Measurements from ENCODE around the gene HPS4.
"Not testable (repeated sequence)": the region's sequence is repeated elsewhere in the genome, so short reads cannot be mapped to it uniquely, and the experiment has no call there.

HPS4 gene

DNA sequence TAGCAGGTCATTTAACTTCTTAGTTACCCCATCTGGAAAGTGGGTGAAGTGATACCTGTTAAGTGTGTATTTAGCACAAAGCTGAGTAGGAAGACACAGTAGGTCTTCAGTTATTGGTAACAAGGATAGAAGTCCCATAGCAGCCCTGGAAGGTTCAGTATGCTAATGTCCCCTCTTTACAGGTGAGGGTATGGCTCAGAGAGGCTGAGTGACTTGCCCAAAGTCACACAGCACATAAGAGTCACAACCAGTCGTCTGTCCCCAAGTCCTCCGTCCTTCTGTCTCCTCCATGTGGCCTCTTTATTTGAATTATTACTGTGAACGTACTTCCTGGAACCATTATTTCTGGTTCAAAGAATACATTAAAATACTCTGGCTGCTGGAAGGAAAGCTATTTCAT is 44.0 kb downstream of the HPS4 start:
- DNase-seq, result no peak

DNA sequence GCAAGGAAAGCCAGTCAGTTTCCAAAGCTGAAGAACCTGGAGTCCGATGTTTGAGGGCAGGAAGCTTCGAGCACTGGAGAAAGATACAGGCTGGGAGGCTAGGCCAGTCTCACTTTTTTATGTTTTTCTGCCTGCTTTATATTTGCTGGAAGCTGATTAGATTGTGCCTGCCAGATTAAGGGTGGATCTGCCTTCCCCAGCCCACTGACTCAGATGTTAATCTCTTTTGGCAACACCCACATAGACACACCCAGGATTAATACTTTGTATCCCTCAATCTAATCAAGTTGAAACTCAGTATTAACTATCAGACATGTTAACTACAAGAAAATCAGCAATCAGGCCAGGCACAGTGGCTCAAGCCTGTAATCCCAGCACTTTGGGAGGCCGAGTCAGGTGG is 44.8 kb downstream of the HPS4 start:
- not testable (repeated sequence) for DNase-seq

DNA sequence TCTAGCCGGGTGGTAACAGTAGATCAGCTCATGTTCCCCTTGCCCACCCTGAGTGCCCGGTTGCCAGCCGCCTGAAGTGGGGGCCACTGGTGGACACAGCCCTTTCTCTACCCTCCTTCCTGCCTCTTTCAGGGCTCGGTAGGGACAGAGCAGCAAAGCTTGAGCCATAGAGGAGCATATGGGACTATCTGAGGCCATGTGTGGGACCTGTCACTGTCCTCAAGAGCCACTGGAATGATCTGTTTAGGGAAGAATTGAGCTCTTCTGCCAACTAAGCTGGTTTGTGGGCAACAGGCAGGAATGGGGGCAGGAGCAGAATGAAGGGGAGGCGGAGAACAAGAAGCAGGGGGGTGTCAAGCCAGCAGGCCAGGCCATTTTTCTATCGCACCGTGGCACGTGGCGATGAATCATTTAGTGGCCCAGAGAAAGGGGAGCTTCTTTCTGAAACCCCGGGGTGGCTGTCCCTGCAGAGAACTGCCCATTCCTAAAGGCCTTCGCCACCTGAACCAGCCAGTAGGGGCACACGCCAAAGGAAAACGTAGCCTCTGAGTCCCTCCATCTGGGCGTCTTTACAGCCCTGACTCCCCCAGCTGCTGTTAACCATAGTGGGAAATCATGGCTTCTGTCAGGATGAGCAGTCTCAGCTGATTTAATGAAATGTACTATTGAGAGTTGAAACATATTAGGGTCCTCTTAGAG is 45.7 kb downstream of the HPS4 start:
- no peak for DNase-seq

DNA sequence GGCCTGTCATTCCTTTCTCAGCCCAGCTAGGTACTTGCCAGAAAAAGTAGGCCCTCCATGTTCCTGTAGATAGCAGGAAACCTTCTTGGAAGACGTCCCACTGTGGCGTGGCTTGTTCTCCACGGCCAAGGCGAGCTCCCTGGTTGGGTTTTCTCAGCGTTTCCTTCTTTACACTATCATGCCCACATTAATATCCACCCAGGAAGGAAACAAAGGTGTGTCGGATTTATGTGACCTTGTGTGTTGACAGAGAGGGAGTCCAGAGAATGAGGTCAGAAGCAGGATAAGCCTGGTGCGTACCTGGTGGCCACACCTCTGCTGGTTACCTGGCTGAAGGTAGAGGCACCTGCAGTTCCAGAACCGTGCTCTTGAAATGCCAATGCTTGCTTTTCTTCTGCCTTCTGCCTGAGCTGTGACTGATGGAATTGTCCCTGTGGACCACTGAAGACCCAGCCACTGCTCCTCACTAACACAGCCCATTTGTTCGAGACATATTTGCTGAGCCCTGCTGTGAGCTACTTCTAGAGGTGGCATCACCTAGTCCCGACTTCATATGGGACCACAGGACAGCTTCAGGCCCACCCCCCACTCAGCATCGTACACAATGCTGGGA is 46.6 kb downstream of the HPS4 start:
- DNase-seq, result no peak

DNA sequence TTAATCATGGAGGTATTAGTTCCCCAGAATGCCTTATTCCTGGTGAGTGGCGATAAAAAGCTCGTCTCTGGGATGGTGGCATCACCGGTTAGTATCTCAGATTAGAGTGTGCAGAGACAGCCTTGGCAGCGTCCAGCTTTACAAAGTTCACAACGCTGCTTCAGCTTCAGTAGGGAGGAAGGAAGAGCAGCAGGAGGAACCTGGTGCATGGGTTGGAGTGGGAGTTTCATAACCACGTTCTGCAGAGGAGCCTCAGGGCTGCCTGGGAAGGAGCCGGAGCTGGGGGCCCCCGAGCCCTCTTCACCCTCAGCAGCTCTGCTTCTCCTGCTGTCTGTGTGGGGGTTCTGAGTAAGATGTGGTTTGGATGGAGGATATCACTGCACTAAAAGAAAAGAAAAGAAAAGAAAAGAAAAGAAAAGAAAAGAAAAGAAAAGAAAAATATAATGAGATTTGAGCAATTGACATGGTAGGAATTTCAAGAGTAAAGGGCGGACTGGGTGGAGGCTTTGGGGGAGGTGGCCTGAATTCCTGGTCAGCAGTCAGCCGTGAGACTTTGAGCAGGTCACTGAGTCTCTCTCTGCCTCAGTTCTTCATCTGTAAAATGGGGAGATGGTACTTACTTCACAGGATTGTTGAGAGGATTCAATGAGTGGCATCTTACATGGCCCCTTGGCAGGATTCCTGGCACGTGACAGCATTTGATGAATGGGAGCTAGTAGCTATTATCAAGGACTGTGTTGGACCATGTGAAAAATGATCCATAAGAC is 48.1 kb downstream of the HPS4 start:
- DNase-seq, result no peak

DNA sequence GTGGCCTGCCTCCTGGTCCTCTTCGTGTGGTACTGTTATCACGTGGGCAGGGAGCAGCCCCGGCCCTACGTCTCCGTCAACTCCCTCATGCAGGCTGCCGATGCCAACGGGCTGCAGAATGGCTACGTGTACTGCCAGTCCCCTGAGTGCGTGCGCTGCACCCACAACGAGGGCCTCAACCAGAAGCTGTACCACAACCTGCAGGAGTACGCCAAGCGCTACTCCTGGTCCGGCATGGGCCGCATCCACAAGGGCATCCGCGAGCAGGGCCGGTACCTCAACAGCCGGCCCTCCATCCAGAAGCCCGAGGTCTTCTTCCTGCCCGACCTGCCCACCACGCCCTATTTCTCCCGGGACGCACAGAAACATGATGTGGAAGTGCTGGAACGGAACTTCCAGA is 49.8 kb downstream of the HPS4 start:
- no peak for DNase-seq

DNA sequence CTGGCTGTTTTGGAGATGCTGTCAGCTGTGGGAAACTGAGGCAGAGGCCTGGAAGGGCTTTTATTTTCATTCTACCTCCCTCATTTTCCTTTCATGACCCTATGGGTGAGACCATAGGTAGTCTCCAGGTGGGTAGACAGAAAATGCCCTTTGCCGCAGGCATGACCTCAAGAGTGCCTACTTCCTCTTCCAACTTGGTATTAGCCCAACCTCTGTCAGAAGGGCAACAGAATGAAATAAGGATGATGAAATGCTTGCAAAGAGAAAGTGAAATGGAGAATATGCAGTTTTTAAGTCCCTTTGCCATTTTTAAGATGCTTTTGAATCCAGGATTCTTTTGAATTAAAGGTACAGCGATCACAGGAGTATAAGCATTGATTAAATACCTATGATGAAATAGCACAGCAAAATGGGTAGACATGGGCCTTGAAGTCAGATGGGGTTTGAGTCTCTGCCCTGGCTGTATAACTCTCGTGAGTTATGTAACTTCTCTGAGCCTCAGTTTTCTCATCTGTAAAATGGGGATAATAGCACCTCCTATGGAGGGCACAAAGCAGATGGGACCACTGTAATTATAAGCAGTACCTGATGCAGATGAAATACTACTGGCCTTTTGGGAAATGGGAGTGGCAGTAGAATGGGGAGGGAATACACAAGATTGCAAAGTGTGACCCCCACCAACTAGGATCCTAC is 50.8 kb downstream of the HPS4 start:
- no peak for DNase-seq

DNA sequence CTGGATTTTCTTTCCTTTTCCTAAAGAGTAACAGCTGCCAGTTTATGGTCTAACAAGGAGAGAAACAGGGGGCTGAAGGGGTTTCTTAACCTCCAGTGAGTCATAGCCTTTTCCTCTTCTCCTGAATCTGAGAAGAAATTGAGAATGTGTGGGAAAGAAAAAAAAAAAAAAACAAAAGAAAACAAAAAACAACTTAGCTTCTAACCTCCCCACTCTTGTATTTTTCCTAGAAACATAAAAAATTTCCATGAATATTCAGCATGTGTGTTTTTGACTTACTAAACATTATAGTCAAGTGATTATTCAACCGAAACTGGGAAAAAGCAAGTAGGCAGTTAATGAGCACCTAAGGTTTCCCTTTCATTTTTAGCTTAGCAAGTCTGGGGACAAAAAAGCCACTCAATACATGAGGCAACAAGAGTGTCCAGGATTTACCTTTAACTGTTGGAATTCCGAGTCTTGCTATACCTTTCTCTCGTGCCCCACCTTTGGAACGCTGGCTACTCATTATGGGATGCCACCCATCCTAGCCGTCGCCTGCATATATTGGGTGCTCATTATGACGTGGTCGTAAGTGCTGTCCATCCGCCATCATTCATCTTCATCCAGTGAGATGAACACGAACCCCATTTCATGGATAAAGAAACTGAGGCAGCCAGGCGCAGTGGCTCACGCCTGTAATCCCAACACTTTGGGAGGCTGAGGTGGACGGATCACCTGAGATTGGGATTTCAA is 52.2 kb downstream of the HPS4 start:
- DNase-seq, result no peak

DNA sequence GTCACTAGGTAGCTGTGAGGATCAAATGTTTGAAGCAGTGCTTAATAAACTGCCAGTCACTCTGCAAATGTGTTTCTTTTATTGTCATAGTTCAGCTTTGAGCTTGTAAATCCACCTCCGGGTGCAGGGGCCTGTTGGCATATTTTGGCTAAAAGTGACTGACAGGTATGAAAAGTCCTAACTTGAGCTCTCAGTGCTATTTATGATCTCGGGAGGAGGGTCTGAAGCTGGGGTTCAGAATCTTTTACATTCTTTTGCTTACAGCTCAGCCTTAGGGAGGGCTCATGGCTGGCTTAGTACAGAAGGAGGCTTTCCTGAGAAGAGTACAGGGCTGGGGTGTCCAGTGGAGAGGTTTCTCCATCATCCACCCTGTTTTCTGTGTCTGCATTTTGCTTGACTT is 53.0 kb downstream of the HPS4 start:
- DNase-seq, result no peak

DNA sequence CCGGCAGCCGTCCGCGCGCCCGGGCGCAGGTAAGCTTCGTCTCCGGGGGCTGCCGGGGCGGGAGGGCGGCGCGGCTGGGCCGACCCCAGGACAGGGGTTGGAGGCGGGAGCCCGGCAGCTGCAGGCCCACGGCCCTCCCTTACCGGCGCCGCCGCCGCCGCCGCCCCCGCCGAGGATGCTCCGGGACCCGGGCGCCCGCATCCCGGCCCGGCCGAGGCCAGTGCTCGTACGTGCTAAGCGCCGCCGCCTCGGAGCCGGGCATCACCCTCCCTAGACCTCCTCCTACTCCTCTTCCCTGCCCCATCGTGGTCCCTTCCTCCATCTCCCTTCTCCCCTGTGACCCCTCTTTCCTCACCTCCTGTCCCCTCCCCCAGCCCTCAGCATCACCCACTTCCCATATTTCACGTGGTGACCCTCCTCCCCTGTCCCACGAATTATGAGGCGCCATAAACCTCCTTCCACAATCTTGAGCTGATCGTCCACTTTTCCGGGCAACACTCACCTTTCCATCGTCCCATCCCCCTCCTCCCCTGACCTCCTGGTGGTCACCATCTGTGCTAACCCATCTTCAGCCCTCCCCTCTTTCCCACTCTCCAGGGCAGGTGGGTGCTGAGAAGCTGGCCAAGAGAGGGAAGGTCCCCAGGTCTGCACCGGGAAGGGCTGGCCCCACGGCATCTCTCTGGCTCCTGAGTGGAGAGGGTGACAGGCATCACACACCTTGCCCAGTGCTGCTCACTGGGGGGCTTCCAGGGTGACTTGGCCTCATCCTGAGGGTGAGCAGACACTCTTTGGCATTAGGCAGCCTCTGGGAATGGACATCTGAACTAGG is 53.9 kb downstream of the HPS4 start:
- no peak for DNase-seq

DNA sequence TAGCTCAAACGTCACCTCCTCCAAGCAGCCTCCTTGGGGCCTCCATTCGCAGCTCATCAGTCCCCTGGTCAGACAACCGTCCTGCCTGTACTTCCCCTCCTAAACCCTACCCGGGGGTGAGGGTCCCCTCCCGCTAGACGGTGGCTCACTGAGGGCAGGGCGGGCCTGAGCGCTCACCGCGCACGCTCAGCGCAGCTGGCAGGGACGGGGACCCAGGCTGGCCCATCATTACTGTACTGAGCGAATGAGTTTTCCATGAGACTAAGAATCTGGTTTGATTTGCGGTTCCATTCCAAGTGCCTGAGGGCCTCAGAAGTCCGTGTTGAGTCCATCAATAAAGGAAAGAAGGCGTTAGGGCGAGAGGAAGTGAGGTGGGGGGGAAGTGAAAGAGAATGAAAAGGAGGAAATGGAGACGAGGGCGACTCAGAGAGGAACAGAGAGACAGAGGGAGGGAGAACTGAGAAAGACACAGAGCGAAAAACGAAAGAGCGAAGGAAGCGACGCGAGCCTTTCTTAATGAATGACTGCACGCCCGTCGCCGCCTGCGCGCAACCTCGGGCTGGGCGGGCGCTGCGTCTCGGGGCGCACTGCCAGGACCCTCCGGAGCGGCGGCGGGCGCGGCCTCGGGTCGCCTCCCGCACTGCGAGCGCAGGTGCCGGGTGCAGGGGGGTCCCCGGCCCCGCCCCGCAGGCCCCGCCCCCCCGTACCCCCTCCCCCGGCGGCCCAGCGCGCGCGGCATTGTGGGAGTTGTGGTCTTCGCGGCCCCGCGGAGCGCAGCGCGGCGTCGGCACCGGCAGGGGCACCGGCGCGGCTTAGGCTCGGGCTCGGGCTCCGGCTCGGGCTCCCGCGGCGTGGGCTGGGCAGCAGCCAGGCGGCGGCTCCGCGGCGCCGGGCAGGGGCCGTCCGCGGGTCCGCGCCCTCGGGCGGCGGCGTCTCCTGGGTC is 54.8 kb downstream of the HPS4 start, which contains the start of gene ASPHD2:
ASPHD2 (plus strand) TSS at position 746 of the 943 bp plus-strand sequence. CDS start 4,356 bp downstream, outside the sequence.
- peak; percentile 26 for DNase-seq

DNA sequence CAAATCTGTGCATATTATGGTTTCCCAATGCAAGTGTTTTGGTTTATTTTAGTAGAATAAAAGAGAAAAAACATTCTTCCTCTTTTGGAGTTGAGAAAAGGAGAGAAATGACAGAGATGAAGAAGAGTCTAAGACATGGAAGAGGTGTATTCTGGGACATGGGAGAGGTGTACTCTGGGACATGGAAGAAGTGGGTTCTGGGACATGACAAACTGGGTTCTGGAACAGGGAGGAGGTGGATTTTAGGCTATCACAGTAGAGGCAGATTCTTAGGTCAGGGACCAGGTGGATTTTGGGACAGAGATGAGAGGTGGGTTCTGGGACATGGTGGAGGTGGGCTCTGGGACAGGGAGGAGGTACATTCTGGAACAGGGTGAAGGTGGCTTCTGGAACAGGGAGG is 56.7 kb downstream of the HPS4 start:
- no peak for DNase-seq

DNA sequence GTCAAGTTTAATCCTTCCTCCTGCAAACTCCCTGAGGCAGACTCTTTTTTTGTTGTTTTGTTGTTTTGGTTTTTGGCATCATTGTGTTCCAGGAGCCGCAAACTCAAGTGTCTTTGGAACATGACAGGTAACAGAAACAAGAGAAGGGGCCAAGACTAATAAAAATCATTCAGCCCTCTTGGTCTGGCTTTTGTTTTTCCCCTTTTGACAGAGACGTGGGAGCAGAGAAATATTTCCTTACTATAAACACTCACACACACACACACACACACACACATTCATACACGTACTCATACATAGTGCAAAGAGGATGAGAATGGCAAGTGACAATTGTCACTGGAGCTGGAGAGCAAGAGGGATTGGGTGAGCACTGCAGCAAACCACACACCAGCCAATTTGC is 65.0 kb downstream of the HPS4 start:
- DNase-seq, result no peak

DNA sequence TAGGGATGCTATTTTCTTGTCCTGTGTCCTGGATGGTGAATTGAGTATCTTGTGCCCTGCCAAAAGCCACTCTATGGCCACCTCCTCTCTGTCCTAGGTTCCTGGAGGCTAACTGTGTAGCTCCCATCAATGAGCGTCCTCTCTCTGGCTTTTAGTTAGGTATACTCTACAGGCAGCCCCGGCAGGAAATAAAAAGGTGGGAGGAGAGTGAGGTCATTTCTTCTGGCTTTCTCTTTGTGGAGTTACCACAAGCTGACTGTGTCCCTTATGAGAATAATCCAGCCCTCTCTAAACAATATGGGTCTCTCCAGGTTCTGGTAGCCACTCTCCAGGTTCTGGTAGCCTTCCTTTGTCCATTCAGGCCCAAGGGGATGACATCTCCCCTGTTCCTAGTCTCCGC is 66.2 kb downstream of the HPS4 start:
- DNase-seq, result no peak

DNA sequence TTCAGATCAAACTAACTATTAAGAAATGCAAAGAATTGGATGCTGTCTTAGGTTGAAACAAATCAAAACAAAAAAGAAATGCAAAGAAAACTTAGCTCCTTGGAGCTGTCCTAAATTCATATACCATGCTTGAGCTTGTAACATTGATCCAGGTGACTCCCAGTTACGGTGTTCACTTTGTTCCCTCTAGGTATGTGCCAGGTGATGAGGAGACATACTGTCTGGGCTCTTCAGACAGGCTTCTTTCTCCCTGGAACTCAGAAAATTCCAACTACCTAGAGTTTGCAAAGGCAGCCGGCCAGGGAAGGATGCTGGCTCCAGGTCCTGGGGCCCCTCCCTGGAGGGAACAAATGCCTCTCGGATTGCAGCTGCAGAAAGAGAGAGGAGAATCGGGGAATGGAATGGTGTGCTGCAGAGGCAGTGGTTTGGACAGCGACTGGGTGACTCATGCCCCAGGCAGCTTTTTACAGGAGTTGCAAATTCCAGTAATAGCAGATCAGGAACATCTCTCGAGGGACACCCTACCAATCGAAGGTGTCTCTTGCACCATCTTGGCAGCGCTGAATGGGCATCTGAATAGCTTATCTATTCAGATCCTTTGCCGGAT is 66.8 kb downstream of the HPS4 start:
- no peak for DNase-seq

DNA sequence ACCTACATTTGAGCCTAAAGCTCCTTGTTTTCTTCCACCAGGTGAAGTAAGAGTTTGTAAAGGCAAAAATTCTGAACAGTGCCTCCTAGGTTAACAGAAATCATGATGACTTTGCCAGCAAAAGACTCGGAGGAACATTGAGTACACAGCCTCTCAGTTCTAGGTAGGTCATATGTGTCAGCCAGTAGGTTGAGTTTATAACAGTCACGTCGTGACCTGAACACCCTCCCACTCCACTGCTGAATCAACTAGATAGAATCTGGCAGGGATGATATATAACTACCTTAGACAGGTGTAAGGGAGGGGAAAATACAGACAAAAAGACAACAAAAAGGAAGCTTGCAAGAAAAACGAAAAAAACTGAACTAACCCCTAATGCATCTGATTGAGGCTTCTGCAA is 67.3 kb downstream of the HPS4 start:
- no peak for DNase-seq

DNA sequence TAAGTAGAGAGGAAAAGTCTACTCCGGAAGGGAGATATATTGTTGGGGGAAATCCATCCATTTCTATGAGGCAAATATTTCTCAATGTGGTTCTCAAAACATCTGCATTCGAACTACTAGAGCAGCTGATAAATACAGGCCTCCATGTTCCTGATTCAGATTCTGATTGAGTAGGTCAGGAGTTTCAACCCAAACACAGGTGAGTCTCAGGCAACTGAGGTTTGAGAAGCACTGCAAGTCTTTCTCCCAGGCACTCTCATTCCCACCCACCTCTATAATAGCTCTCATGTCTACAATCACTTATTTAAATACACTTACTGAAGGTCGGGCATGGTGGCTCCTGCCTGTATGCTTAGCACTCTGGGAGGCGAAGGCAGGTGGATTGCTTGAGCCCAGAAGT is 69.2 kb downstream of the HPS4 start:
- no peak for DNase-seq

DNA sequence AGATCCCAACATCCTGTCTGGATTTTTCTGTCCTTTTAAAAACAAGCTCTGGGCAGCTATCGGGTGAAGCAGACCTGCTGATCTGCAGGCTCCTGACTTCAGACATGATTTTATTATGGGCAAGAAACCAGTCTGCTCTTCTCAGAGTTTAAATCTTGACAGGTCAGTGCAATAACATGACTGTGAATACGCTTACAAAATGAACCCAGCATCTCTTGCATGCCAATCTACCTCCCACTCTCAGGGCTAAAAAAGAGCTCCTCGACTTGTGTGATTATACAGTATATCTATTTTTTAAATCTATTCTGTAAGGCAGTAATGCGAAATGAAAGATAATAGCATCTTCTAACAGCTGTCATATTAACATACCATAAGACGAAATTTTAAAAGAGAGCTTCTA is 73.2 kb downstream of the HPS4 start:
- DNase-seq, result no peak

DNA sequence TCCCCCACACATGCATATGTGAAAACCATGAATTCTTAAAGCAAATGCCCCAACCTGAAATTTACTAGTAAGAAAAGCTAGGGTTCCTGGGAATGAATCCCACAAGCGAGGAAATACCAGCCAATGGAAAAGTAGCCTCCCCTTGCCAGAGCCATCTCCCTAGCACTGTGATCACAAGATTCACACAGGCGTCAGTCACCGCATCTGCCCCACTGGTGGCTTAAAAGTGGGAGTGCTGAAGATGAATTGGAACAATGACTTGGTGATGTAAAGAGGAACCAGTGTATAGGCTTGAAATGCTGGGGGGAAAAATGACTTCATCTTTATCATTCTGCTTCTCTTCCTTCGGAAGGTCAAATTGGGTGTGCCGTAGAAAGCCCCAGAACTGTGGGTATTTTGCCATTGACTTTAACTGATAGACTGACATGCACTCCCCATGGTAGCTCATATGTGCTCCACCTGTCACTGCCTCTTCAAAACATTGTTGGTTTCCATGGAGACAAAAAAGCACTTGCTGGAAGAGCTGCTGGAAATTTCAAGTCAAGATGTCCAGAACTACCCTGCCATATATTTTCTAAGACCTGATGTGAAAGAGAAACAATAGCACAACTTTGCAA is 73.8 kb downstream of the HPS4 start:
- no peak for DNase-seq
